ENCODE results near the gene MEGF11.

- TF ChIP-seq CTCF (IDR thresholded peaks at IDR 0.05; ENCODE audit: low read depth, low read length), result no peak
- no peak for TF ChIP-seq EZH2phosphoT487 (IDR thresholded peaks at IDR 0.05; ENCODE audit: low read depth)
Observed at GRCh38 chr15:66235866-66236265, 17.7 kb downstream of the MEGF11 start.

All from OCI-LY3 (cell line).